ENCODE results near the gene ZNF346.
"Not testable (repeated sequence)": the region's sequence is repeated elsewhere in the genome, so short reads cannot be mapped to it uniquely, and the experiment has no call there.

DNA sequence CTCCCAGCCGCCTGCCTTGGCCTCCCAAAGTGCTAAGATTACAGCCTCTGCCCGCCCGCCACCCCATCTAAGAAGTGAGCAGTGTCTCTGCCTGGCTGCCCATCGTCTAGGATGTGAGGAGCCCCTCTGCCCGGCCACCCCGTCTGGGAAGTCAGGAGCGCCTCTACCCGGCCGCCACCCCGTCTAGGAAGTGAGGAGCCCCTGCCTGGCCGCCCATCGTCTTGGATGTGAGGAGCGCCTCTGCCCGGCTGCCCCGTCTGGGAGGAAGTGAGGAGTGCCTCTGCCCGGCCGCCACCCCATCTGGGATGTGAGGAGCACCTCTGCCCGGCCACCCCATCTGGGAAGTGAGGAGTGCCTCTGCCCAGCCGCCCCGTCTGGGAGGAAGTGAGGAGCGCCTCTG lies 38.9 kb upstream of the ZNF346 start:
- TF ChIP-seq, protein P1, sequence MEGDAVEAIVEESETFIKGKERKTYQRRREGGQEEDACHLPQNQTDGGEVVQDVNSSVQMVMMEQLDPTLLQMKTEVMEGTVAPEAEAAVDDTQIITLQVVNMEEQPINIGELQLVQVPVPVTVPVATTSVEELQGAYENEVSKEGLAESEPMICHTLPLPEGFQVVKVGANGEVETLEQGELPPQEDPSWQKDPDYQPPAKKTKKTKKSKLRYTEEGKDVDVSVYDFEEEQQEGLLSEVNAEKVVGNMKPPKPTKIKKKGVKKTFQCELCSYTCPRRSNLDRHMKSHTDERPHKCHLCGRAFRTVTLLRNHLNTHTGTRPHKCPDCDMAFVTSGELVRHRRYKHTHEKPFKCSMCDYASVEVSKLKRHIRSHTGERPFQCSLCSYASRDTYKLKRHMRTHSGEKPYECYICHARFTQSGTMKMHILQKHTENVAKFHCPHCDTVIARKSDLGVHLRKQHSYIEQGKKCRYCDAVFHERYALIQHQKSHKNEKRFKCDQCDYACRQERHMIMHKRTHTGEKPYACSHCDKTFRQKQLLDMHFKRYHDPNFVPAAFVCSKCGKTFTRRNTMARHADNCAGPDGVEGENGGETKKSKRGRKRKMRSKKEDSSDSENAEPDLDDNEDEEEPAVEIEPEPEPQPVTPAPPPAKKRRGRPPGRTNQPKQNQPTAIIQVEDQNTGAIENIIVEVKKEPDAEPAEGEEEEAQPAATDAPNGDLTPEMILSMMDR (IDR thresholded peaks at IDR 0.05): not testable (repeated sequence)
- TF ChIP-seq EP300 (IDR thresholded peaks at IDR 0.05): not testable (repeated sequence)
